CD4-positive, alpha-beta T cell (primary cell): ENCODE data around the gene RPL31. TPM values are rescaled to one million over a fixed set of nuclear protein-coding genes. Genes with fewer than 3 reads are reported as not detected.

Source experiments
- ATAC-seq: fragments of 200-7000 bp; cut with Tn5 transposase; one replicate; pipeline ENCODE4 v1.10.0; 2022; ENCODE audit warnings: mild to moderate bottlenecking; ENCODE audit not compliant: poor library complexity
- CTCF ChIA-PET: fragments of 350-600 bp; sonication (Branson Sonifier 250); formaldehyde crosslinking; loops from one replicate; lab custom pipeline; 2021; ENCODE audit warnings: antibody characterized with exemption, inconsistent platforms; lab: Charles Lee
- POLR2A ChIA-PET: fragments of 350-600 bp; sonication (Branson Sonifier 250); formaldehyde crosslinking; loops from one replicate; lab custom pipeline; 2021; ENCODE audit warnings: antibody characterized with exemption, inconsistent platforms; lab: Charles Lee
- DNase-seq, 14 experiments: peaks; one replicate each; pipeline ENCODE4 v3.0.0-alpha.2; 2013 to 2020; ENCODE audit warnings: mixed read lengths in 2 of 14
- H3K27ac ChIP-seq, 2 donors: one replicate each; pipeline versions ENCODE4 v1.5.1 to v1.7.0; 2013; ENCODE audit warnings: low read length in 2 of 2, low read depth in 1 of 2, mild to moderate bottlenecking in 1 of 2
- H3K27me3 ChIP-seq, 2 experiments: 1 replicate in 1 of 2; 2 replicates in 1 of 2; pipeline versions ENCODE4 v1.6.1 to v1.7.0; 2013; ENCODE audit warnings: low read length in 2 of 2, control low read depth in 1 of 2, mild to moderate bottlenecking in 1 of 2, moderate library complexity in 1 of 2; ENCODE audit not compliant: insufficient read depth in 2 of 2, control insufficient read depth in 1 of 2
- H3K36me3 ChIP-seq: one replicate; pipeline ENCODE4 v1.6.1; 2013; ENCODE audit warnings: low read length, control low read depth; ENCODE audit not compliant: insufficient read depth
- H3K4me1 ChIP-seq: one replicate; pipeline ENCODE4 v1.6.1; 2013; ENCODE audit warnings: low read length, control low read depth; ENCODE audit not compliant: insufficient read depth
- H3K4me3 ChIP-seq: one replicate; pipeline ENCODE4 v1.5.1; 2013; ENCODE audit warnings: mild to moderate bottlenecking, low read length, moderate library complexity
- H3K9me3 ChIP-seq, 2 experiments: 1 replicate in 1 of 2; 2 replicates in 1 of 2; pipeline versions ENCODE4 v1.6.1 to v1.7.0; 2013; ENCODE audit warnings: low read length in 2 of 2, mild to moderate bottlenecking in 2 of 2, control low read depth in 1 of 2, moderate library complexity in 1 of 2; ENCODE audit not compliant: control insufficient read depth in 1 of 2, insufficient read depth in 1 of 2
- H3K27ac Mint-ChIP-seq: one replicate; pipeline ENCODE4 v1.8.0; 2020; ENCODE audit warnings: mixed read lengths
- H3K27me3 Mint-ChIP-seq: one replicate; pipeline ENCODE4 v1.8.0; 2021; ENCODE audit warnings: mixed read lengths
- H3K36me3 Mint-ChIP-seq: one replicate; pipeline ENCODE4 v1.8.0; 2021; ENCODE audit warnings: low read depth, mixed read lengths
- H3K4me1 Mint-ChIP-seq: one replicate; pipeline ENCODE4 v1.8.0; 2021; ENCODE audit warnings: low read depth, mixed read lengths
- H3K4me3 Mint-ChIP-seq: one replicate; pipeline ENCODE4 v1.8.0; 2020; ENCODE audit warnings: mild to moderate bottlenecking, mixed read lengths
- H3K9me3 Mint-ChIP-seq: one replicate; pipeline ENCODE4 v1.8.0; 2020; ENCODE audit warnings: mixed read lengths
- CTCF ChIP-seq: fragments of 200-600 bp; IDR thresholded peaks from one replicate; pipeline ENCODE4 v1.8.0; 2022; ENCODE audit warnings: antibody characterized with exemption, mild to moderate bottlenecking
- intact Hi-C, 2 experiments: fragments of 100-400 bp; cut with DNase I in 1 of 2; cut with micrococcal nuclease in 1 of 2; formaldehyde crosslinking; loops; one replicate each; pipeline versions ENCODE4 v1.15.1 to v1.9.0; 2023 to 2025; cut with DNase I, micrococcal nuclease
- total RNA-seq, 174 experiments: library from RNA in 2 of 174; stranded (reverse) in 2 of 174; gene quantifications; one replicate each; pipeline ENCODE4 v1.2.3 and lab custom pipeline; 2021 to 2026

Gene RPL31
- total RNA-seq, 2 experiments from 2014 or later: 2,901 to 2,913 TPM

- no peak for TF ChIP-seq CTCF
- Mint-ChIP-seq H3K4me1 (peaks cover 16% of the 10 kb centered on the region), H3K9me3 (no peaks in the 10 kb centered on the region), H3K27me3 (no peaks in the 10 kb centered on the region), H3K4me3 (no peak overlapping the region), H3K36me3 (peaks cover 11% of the 10 kb centered on the region), H3K27ac (no peak overlapping the region)
- peaks cover 8% of the 10 kb centered on the region for H3K4me1 ChIP-seq
- ChIA-PET CTCF (no interaction called here), POLR2A (no interaction called here)
- H3K36me3 ChIP-seq: no peaks in the 10 kb centered on the region
- H3K9me3 ChIP-seq: no peaks in the 10 kb centered on the region
- H3K4me3 ChIP-seq: no peak overlapping the region
- no peak overlapping the region for H3K27ac ChIP-seq
- DNase-seq: no peak
- intact Hi-C loops: no loop called here
- no peaks in the 10 kb centered on the region for H3K27me3 ChIP-seq
- ATAC-seq: no peak
Observed at GRCh38 chr2:100997509-100998234, 4.4 kb upstream of the RPL31 start.

- H3K27ac ChIP-seq: no peak overlapping the region
- Mint-ChIP-seq H3K36me3 (peaks cover 17% of the 10 kb centered on the region), H3K9me3 (no peaks in the 10 kb centered on the region), H3K4me1 (peaks cover 21% of the 10 kb centered on the region), H3K27me3 (no peaks in the 10 kb centered on the region), H3K4me3 (no peak overlapping the region), H3K27ac (no peak overlapping the region)
- H3K4me1 ChIP-seq: peaks cover 14% of the 10 kb centered on the region
- CTCF ChIA-PET: no interaction called here
- no peak overlapping the region for H3K4me3 ChIP-seq
- no peak for DNase-seq
- no peaks in the 10 kb centered on the region for H3K27me3 ChIP-seq
- TF ChIP-seq CTCF: no peak
- intact Hi-C loops: no loop called here
- no peaks in the 10 kb centered on the region for H3K9me3 ChIP-seq
- H3K36me3 ChIP-seq: peaks cover 5% of the 10 kb centered on the region
- ATAC-seq: no peak
- POLR2A ChIA-PET: no interaction called here
Observed at GRCh38 chr2:100998235-100998573, 3.9 kb upstream of the RPL31 start.

- no peaks in the 10 kb centered on the region for H3K27me3 ChIP-seq
- Mint-ChIP-seq H3K4me1 (peaks cover 39% of the 10 kb centered on the region), H3K9me3 (no peaks in the 10 kb centered on the region), H3K36me3 (peaks cover 35% of the 10 kb centered on the region), H3K27ac (no peak overlapping the region), H3K27me3 (no peaks in the 10 kb centered on the region), H3K4me3 (peak overlapping the region; percentile 49)
- ChIA-PET POLR2A (no interaction called here), CTCF (interaction anchor here (1.4 kb wide), 1 partner anchor 15 kb away, joined by 3 read pairs; no protein-coding TSS in a partner anchor)
- no peak for TF ChIP-seq CTCF
- H3K9me3 ChIP-seq: no peaks in the 10 kb centered on the region
- no peak for DNase-seq
- no peak overlapping the region for H3K4me3 ChIP-seq
- peaks cover 32% of the 10 kb centered on the region for H3K4me1 ChIP-seq
- no peak for ATAC-seq
- H3K27ac ChIP-seq: no peak overlapping the region
- intact Hi-C loops: loop anchor here (5.0 kb wide), 1 partner anchor 252 kb away; the partner anchor contains the start of gene CNOT11 (in 2 of the 2)
- H3K36me3 ChIP-seq: peaks cover 23% of the 10 kb centered on the region
Observed at GRCh38 chr2:100999995-101000394, 2.1 kb upstream of the RPL31 start.
